GM12878 (cell line): Measurements from ENCODE around the gene MATN1. TPM values are rescaled to one million over a fixed set of nuclear protein-coding genes. Genes with fewer than 3 reads are reported as not detected.

ENCODE experiments used
- ATAC-seq: fragments of 200-7000 bp; cut with Tn5 transposase; 3 replicates; pipeline ENCODE4 v1.9.1; 2020; ENCODE audit warnings: mild to moderate bottlenecking, moderate library complexity
- BruUV-seq: library from RNA; stranded (reverse); fragments of 400-500 nt; replicated peaks from 2 replicates; lab custom pipeline; 2021; lab: Mats Ljungman, UMichigan
- CTCF ChIA-PET: fragments of 300-600 bp; sonication (Branson Sonifier 250); formaldehyde crosslinking; extraction: SDS; loops from one replicate; lab custom pipeline; 2021; ENCODE audit warnings: inconsistent platforms; lab: Yijun Ruan, JAX
- POLR2A ChIA-PET: fragments of 350-600 bp; formaldehyde crosslinking; extraction: SDS; loops from one replicate; lab custom pipeline; 2021; ENCODE audit warnings: inconsistent platforms; lab: Charles Lee
- RAD21 ChIA-PET: fragments of 300-600 bp; sonication (Branson Sonifier 250); formaldehyde crosslinking; loops from one replicate; lab custom pipeline; 2023; ENCODE audit warnings: antibody characterized with exemption; ENCODE audit not compliant: unreplicated experiment; lab: Charles Lee
- SMC1A ChIA-PET: fragments of 300-600 bp; sonication (Branson Sonifier 250); formaldehyde crosslinking; loops from one replicate; lab custom pipeline; 2023; ENCODE audit not compliant: unreplicated experiment, uncharacterized antibody; lab: Charles Lee
- DNase-seq: peaks from one replicate; pipeline ENCODE4 v3.0.0-alpha.2; 2011; ENCODE audit warnings: low read depth, low spot score
- FAIRE-seq: peaks from 3 replicates; lab custom pipeline; 2011; peaks lifted over from hg19 to GRCh38; lab: Jason Lieb, UNC
- H2AFZ ChIP-seq: 2 replicates; pipeline ENCODE4 v1.6.0; 2011; ENCODE audit warnings: low read depth, low read length, control low read depth; ENCODE audit not compliant: control insufficient read depth
- H3K27ac ChIP-seq: 2 replicates; pipeline ENCODE4 v1.5.1; 2011; ENCODE audit warnings: control low read depth; ENCODE audit not compliant: control insufficient read depth, insufficient read depth
- H3K27me3 ChIP-seq, 2 experiments: replicated peaks in 1 of 2; 2 replicates each; pipeline versions ENCODE4 v1.6.0 to v1.6.1; 2011; ENCODE audit warnings: low read length in 1 of 2; ENCODE audit not compliant: control insufficient read depth in 2 of 2, insufficient read depth in 2 of 2
- H3K36me3 ChIP-seq, 2 experiments: 2 replicates each; pipeline ENCODE4 v1.5.1; 2011; ENCODE audit warnings: low read length in 1 of 2; ENCODE audit not compliant: control insufficient read depth in 2 of 2, insufficient read depth in 2 of 2
- H3K4me1 ChIP-seq: 2 replicates; pipeline ENCODE4 v1.6.1; 2011; ENCODE audit warnings: mild to moderate bottlenecking, low read length, moderate library complexity, mixed read lengths; ENCODE audit not compliant: control insufficient read depth, insufficient read depth
- H3K4me2 ChIP-seq: 2 replicates; pipeline ENCODE4 v1.6.0; 2011; ENCODE audit warnings: control low read depth; ENCODE audit not compliant: control insufficient read depth, insufficient read depth
- H3K4me3 ChIP-seq: fragments of 200-600 bp; sonication (generic); 2 replicates; pipeline ENCODE4 v1.5.1; 2016
- H3K79me2 ChIP-seq: 2 replicates; pipeline ENCODE4 v1.6.0; 2011; ENCODE audit warnings: low read length; ENCODE audit not compliant: control insufficient read depth, insufficient read depth
- H3K9ac ChIP-seq: 2 replicates; pipeline ENCODE4 v1.8.0; 2011; ENCODE audit warnings: low read length, control low read depth, mixed read lengths; ENCODE audit not compliant: control insufficient read depth, insufficient read depth
- H3K9me3 ChIP-seq: replicated peaks from 3 replicates; pipeline ENCODE4 v1.5.1; 2011; ENCODE audit warnings: mild to moderate bottlenecking, low read length; ENCODE audit not compliant: control insufficient read depth, insufficient read depth
- H4K20me1 ChIP-seq: 2 replicates; pipeline ENCODE4 v1.6.0; 2011; ENCODE audit not compliant: control insufficient read depth, insufficient read depth
- CBFB ChIP-seq: IDR thresholded peaks from 2 replicates; pipeline ENCODE4 v1.6.1; 2016; ENCODE audit warnings: antibody characterized with exemption, low read depth
- ETV6 ChIP-seq, 2 experiments: fragments of 450-650 bp in 1 of 2; IDR thresholded peaks in 1 of 2; conservative IDR thresholded peaks in 1 of 2; 2 replicates each; pipeline ENCODE4 v1.6.1; 2014; ENCODE audit warnings: antibody characterized with exemption in 1 of 2, borderline replicate concordance in 1 of 2, low read depth in 1 of 2, mild to moderate bottlenecking in 1 of 2, moderate library complexity in 1 of 2
- HDGF ChIP-seq: fragments of 450-650 bp; IDR thresholded peaks from 2 replicates; pipeline ENCODE4 v1.6.1; 2016; ENCODE audit warnings: antibody characterized with exemption
- KDM1A ChIP-seq: fragments of 200-600 bp; sonication (generic); IDR thresholded peaks from 2 replicates; pipeline ENCODE4 v1.6.1; 2016; ENCODE audit warnings: borderline replicate concordance
- MEF2A ChIP-seq: IDR thresholded peaks from 2 replicates; pipeline ENCODE4 v1.6.1; 2011; ENCODE audit warnings: low read depth, mild to moderate bottlenecking, low read length, moderate library complexity; ENCODE audit not compliant: insufficient read depth
- RAD51 ChIP-seq: fragments of 450-650 bp; IDR thresholded peaks from 2 replicates; pipeline ENCODE4 v1.6.1; 2016; ENCODE audit warnings: moderate library complexity, mild to moderate bottlenecking, inconsistent platforms
- SPI1 ChIP-seq: IDR thresholded peaks from 2 replicates; pipeline ENCODE4 v1.6.1; 2011; ENCODE audit warnings: low read depth, mild to moderate bottlenecking, low read length, moderate library complexity, borderline replicate concordance; ENCODE audit not compliant: insufficient read depth
- TCF7 ChIP-seq: IDR thresholded peaks from 2 replicates; pipeline ENCODE4 v1.6.1; 2014; ENCODE audit warnings: antibody characterized with exemption, borderline replicate concordance
- WGBS: methylation state at CpG from one replicate; pipeline ENCODE4 v1.1.6; 2016; ENCODE audit warnings: low lambda C conversion rate; ENCODE audit not compliant: insufficient replicate concordance, insufficient coverage; ENCODE audit errors: missing lambda C conversion rate; 5-methylcytosine and 5-hydroxymethylcytosine counted together
- in situ Hi-C: fragments of 300-500 bp; cut with MboI; formaldehyde crosslinking; loops from 9 replicates; pipeline ENCODE4 v1.14.3; 2018; ENCODE audit warnings: mixed read lengths
- intact Hi-C: fragments of 100-400 bp; cut with micrococcal nuclease; formaldehyde crosslinking; loops from one replicate; pipeline ENCODE4 v1.14.2; 2022; ENCODE audit not compliant: unreplicated experiment
- polyA plus RNA-seq, 11 experiments: library from polyadenylated mRNA; depleted of rRNA in 4 of 11; unstranded in 6 of 11; stranded (reverse) in 5 of 11; fragments of >200 nt; fragmentation: Nextera tagmentation in 4 of 11; fragmentation: Illumina TruSeq in 1 of 11; extraction: Ambion mirVana in 4 of 11; extraction: Trizol in 1 of 11; gene quantifications; 1 replicate in 1 of 11; 2 replicates in 10 of 11; pipeline versions ENCODE4 v1.2.1 to v1.2.3, GENCODE V29; 2011 to 2016; ENCODE audit warnings: inconsistent platforms in 2 of 11, missing spikeins in 2 of 11, low read depth in 1 of 11
- total RNA-seq, 4 experiments: library from RNA; depleted of rRNA in 3 of 4; stranded (reverse); fragments of >200 nt in 3 of 4; fragmentation: Illumina TruSeq in 1 of 4; extraction: Trizol in 1 of 4; gene quantifications; 2 replicates each; pipeline versions ENCODE4 v1.2.1 to v1.2.3, GENCODE V29; 2013 to 2021
- TF ChIP-seq, protein P1 (sequence below): fragments of 150-350 bp; IDR thresholded peaks from 2 replicates; pipeline ENCODE4 v1.6.1; 2016; ENCODE audit warnings: low read depth, low read length
- TF ChIP-seq, protein P2 (sequence below): IDR thresholded peaks from 2 replicates; pipeline ENCODE4 v1.6.1; 2012; ENCODE audit warnings: low read depth, low read length, improper control_type of control experiment

MATN1 gene
- total and polyA plus RNA-seq, 10 of the 15 experiments (the other 5 are each of a cell fraction or from before 2014, with no cell fraction given): 0.04 to 0.50 (median 0.10) TPM; not detected in 1

DNA sequence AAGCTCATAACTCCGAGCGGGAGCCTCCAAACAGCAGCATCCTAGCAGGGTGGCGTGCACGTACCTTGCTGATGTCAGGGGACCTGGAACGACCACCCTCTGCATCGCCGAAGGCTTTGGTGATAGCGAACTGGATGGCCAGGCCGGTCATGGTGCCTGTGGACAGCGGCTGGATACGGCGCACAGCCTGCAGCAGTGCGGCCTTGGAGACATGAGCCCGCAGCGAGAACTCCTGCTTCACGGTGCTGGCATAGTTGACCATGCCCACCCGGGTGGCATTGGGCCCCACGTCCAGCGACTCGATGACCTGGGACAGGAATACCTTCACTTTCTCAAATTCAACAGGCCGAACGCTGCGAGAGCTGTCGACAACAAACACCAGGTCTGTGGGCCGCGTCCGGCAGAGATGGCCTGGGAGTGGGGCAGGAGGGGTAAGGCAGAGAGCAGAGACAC, 2.0 kb downstream of the MATN1 start (continued):
- TF ChIP-seq CBFB: no peak
- TF ChIP-seq RAD51: no peak
- no peak for TF ChIP-seq MEF2A
- no peak for TF ChIP-seq HDGF

DNA sequence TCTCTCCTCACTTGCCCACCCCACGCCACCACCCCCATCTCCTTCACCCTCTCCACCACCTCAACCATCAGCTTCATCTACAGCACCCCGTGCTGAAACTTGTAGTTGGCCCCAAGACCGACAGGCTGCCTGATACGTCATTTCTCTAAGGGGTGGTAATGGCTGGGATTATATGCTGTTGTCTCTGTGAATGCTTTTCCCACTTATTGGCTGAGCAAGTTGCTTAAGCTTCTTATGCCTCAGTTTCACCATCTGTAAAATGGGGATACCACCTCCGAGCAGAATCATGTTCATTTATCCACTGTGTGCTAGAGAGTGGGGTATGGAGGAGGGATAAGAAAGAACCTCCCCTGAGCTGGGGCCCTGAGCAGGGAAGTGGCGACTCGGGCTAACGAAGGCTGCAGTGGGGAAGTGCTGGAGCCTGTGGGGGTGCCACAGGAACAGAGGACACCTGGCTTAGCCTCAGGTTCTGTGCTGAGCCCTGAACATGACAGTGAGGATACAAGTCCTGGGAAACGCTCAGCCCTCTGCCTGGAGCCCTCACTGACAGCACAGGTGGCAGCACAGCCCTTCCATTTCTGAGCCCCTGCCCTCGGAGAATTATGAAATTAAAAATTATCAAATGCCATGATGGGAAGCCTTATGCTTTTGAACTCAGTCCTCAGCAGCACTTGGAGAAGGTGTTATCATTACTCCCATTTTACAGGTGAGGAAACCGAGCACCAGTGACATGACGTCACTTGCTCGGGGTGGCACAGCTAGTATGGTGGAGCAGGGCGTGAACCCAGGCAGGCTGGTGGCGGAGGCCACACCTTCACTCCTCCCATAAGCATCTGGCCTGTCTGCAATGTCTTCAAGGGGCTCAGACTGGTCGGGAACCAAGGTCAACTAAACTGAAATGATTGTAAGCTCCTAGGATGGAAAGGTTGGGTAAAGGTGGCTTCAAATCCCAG, 2.8 kb downstream of the MATN1 start:
- H3K4me1 ChIP-seq: peaks cover 13% of the 10 kb centered on the region
- TF ChIP-seq, protein P1, sequence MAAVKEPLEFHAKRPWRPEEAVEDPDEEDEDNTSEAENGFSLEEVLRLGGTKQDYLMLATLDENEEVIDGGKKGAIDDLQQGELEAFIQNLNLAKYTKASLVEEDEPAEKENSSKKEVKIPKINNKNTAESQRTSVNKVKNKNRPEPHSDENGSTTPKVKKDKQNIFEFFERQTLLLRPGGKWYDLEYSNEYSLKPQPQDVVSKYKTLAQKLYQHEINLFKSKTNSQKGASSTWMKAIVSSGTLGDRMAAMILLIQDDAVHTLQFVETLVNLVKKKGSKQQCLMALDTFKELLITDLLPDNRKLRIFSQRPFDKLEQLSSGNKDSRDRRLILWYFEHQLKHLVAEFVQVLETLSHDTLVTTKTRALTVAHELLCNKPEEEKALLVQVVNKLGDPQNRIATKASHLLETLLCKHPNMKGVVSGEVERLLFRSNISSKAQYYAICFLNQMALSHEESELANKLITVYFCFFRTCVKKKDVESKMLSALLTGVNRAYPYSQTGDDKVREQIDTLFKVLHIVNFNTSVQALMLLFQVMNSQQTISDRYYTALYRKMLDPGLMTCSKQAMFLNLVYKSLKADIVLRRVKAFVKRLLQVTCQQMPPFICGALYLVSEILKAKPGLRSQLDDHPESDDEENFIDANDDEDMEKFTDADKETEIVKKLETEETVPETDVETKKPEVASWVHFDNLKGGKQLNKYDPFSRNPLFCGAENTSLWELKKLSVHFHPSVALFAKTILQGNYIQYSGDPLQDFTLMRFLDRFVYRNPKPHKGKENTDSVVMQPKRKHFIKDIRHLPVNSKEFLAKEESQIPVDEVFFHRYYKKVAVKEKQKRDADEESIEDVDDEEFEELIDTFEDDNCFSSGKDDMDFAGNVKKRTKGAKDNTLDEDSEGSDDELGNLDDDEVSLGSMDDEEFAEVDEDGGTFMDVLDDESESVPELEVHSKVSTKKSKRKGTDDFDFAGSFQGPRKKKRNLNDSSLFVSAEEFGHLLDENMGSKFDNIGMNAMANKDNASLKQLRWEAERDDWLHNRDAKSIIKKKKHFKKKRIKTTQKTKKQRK: no peak
- TF ChIP-seq ETV6 (conservative IDR thresholded peaks at IDR 0.05 in 1 of 2, IDR thresholded peaks at IDR 0.05 in 1 of 2; ENCODE audit: borderline replicate concordance in 1 of 2, low read depth in 1 of 2) (no peak), KDM1A (no peak), SPI1 (0 out of 2 replicates have a peak, but pooled peaks have one; percentile 7), TCF7 (no peak)
- TF ChIP-seq, protein P2, sequence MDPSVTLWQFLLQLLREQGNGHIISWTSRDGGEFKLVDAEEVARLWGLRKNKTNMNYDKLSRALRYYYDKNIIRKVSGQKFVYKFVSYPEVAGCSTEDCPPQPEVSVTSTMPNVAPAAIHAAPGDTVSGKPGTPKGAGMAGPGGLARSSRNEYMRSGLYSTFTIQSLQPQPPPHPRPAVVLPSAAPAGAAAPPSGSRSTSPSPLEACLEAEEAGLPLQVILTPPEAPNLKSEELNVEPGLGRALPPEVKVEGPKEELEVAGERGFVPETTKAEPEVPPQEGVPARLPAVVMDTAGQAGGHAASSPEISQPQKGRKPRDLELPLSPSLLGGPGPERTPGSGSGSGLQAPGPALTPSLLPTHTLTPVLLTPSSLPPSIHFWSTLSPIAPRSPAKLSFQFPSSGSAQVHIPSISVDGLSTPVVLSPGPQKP: no peak
- H3K27ac ChIP-seq: no peak overlapping the region
- no TSS peak for BruUV-seq
- H3K9me3 ChIP-seq: peaks cover 3% of the 10 kb centered on the region; the same call in 2 of the 3 replicates
- in situ Hi-C loops: loop anchor here (10.0 kb wide), 1 partner anchor 54 kb away; no protein-coding TSS in a partner anchor
- no peak overlapping the region for H2AFZ ChIP-seq
- H3K79me2 ChIP-seq: peaks cover 5% of the 10 kb centered on the region
- ChIA-PET RAD21 (interaction anchor here (0.6 to 15.6 kb wide), 19 partner anchors 8 to 286 kb away, joined by 3 to 538 read pairs (median 8); partner anchors contain the start of gene LAPTM5), CTCF (interaction anchor here (0.8 to 4.9 kb wide), 19 partner anchors 9 to 210 kb away, joined by 3 to 516 read pairs (median 18); partner anchors contain the start of gene LAPTM5), SMC1A (interaction anchor here (0.8 to 21.5 kb wide), 19 partner anchors 7 to 211 kb away, joined by 3 to 556 read pairs (median 8); partner anchors contain the start of gene LAPTM5), POLR2A (interaction anchor here (0.6 to 4.4 kb wide), 10 partner anchors 9 to 122 kb away, joined by 3 to 79 read pairs (median 8); no protein-coding TSS in a partner anchor)
- WGBS: 77% methylated on average over 16 of the region's 16 CpGs
- H4K20me1 ChIP-seq: no peaks in the 10 kb centered on the region
- H3K36me3 ChIP-seq: no peaks in the 10 kb centered on the region
- no peaks in the 10 kb centered on the region for H3K27me3 ChIP-seq
- FAIRE-seq (no peak), ATAC-seq (no peak), DNase-seq (no peak)
- no peak overlapping the region for H3K9ac ChIP-seq
- no peak overlapping the region for H3K4me2 ChIP-seq
- intact Hi-C loops: no loop called here
- H3K4me3 ChIP-seq: no peak overlapping the region
